ENCODE measurements around the gene SLAMF8. TPM values are rescaled to one million over a fixed set of nuclear protein-coding genes. Genes with fewer than 3 reads are reported as not detected.

SLAMF8 gene
- total RNA-seq, 2 experiments from 2014 or later: 0.73 to 1.3 TPM

GRCh38 chr1:159835356-159835755 is 8.7 kb downstream of the SLAMF8 start:
- H3K4me3 Mint-ChIP-seq: no peak overlapping the region
- ChIA-PET POLR2A (interaction anchor here (1.4 kb wide), 1 partner anchor 8 kb away, joined by 4 read pairs; no protein-coding TSS in a partner anchor), CTCF (interaction anchor here (1.2 to 2.0 kb wide), 4 partner anchors 15 to 172 kb away, joined by 3 to 7 read pairs (median 6); no protein-coding TSS in a partner anchor)
- H3K36me3 Mint-ChIP-seq (ENCODE audit: low read depth): no peaks in the 10 kb centered on the region
- peaks cover 8% of the 10 kb centered on the region for H3K4me1 Mint-ChIP-seq (ENCODE audit: low read depth)
- H3K27ac Mint-ChIP-seq: no peak overlapping the region
- no peak for DNase-seq
- no peak for ATAC-seq
- peaks cover 24% of the 10 kb centered on the region for H3K27me3 Mint-ChIP-seq (ENCODE audit: low read depth)
- H3K9me3 Mint-ChIP-seq (ENCODE audit: insufficient read depth): no peaks in the 10 kb centered on the region

DNA sequence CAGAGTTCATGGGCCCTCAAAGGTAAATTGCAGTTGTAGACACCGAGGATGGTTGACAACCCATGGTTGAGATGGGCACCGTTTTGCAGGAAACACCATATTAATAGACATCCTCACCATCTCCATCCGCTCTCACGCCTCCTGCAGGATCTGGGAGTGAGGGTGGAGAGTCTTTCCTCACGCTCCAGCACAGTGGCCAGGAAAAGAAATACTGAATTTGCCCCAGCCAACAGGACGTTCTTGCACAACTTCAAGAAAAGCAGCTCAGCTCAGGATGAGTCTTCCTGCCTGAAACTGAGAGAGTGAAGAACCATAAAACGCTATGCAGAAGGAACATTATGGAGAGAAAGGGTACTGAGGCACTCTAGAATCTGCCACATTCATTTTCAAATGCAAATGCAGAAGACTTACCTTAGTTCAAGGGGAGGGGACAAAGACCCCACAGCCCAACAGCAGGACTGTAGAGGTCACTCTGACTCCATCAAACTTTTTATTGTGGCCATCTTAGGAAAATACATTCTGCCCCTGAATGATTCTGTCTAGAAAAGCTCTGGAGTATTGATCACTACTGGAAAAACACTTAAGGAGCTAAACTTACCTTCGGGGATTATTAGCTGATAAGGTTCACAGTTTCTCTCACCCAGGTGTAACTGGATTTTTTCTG is 9.3 kb downstream of the SLAMF8 start:
- DNase-seq: no peak
- H3K27me3 Mint-ChIP-seq (ENCODE audit: low read depth): peaks cover 20% of the 10 kb centered on the region
- no peaks in the 10 kb centered on the region for H3K9me3 Mint-ChIP-seq (ENCODE audit: insufficient read depth)
- H3K36me3 Mint-ChIP-seq (ENCODE audit: low read depth): no peaks in the 10 kb centered on the region
- H3K4me1 Mint-ChIP-seq (ENCODE audit: low read depth): peaks cover 8% of the 10 kb centered on the region
- CTCF ChIA-PET: interaction anchor here (0.6 to 2.0 kb wide), 5 partner anchors 14 to 457 kb away, joined by 3 to 7 read pairs (median 6); no protein-coding TSS in a partner anchor
- POLR2A ChIA-PET: no interaction called here
- H3K4me3 Mint-ChIP-seq: no peak overlapping the region
- ATAC-seq: no peak
- no peak overlapping the region for H3K27ac Mint-ChIP-seq

- Mint-ChIP-seq H3K4me1 (ENCODE audit: low read depth) (peaks cover 8% of the 10 kb centered on the region), H3K4me3 (no peak overlapping the region), H3K36me3 (ENCODE audit: low read depth) (no peaks in the 10 kb centered on the region), H3K27me3 (ENCODE audit: low read depth) (peaks cover 10% of the 10 kb centered on the region), H3K9me3 (ENCODE audit: insufficient read depth) (no peaks in the 10 kb centered on the region), H3K27ac (no peak overlapping the region)
- no peak for ATAC-seq
- POLR2A ChIA-PET: no interaction called here
- CTCF ChIA-PET: interaction anchor here (3.4 kb wide), 1 partner anchor 12 kb away, joined by 10 read pairs; the partner anchor contains the start of gene SLAMF8
- DNase-seq: no peak
These were observed 12.0 kb downstream of the SLAMF8 start for GRCh38 chr1:159838715-159839114.

DNA sequence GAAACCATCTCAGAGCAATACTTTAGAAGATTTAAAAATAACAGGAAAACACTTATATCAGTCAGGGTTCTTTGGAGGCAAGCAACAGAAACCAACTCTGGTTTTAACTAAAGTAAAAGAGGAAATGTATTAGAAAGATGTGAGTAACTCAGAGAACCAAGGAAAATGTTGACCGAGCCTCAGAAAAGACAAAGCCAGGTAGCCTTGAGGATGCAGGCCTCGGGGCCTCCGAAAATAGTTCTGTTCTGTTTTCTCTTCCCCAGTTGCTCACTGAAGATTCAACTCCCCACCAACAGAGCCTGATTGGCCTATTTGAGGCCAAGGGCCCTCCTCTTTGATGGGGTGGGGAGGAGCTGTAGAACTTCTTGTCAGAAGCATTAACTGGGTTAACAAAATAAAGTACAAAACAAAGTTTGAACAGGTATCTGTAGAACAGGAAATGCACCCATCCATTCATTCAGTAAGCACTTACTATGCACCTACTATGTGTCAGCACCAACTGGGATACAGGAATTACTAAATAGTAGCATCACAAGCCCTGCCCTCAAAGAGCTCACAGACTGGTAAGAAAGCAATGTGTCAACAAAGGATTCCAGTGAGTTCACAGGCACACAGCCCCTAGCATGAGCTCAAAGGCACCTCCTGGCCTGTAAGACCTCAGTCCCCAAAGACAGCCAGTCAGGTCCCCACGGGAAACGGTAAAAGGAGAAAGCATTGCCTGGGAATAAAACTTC is 12.6 kb downstream of the SLAMF8 start:
- Mint-ChIP-seq H3K27me3 (ENCODE audit: low read depth) (peaks cover 12% of the 10 kb centered on the region), H3K36me3 (ENCODE audit: low read depth) (no peaks in the 10 kb centered on the region), H3K4me1 (ENCODE audit: low read depth) (peaks cover 8% of the 10 kb centered on the region), H3K9me3 (ENCODE audit: insufficient read depth) (no peaks in the 10 kb centered on the region), H3K4me3 (no peak overlapping the region), H3K27ac (no peak overlapping the region)
- CTCF ChIA-PET: interaction anchor here (3.4 kb wide), 1 partner anchor 13 kb away, joined by 10 read pairs; the partner anchor contains the start of gene SLAMF8
- ATAC-seq (no peak), DNase-seq (no peak)
- POLR2A ChIA-PET: no interaction called here

DNA sequence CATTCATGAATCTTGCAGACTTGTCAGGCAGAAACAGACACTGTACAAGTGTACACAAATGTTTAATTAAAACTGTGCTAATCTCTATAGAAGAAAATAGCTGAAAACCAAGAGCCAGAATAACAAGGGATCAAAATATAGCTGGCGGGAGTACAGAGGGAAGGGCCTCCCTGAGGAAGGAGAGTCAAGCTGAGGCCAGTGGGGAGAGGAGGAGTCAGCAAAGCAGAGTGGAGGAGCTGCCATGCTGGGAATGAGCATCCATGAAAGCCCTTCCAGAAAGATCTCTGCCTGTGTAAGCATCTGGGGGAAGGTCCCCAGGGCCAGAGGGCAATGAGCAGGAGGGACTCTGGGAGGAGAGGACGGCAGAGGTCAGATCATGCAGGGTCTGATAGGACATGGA is 15.1 kb downstream of the SLAMF8 start:
- H3K4me1 Mint-ChIP-seq (ENCODE audit: low read depth): peaks cover 7% of the 10 kb centered on the region
- H3K36me3 Mint-ChIP-seq (ENCODE audit: low read depth): no peaks in the 10 kb centered on the region
- no peak overlapping the region for H3K27ac Mint-ChIP-seq
- ChIA-PET POLR2A (interaction anchor here (1.1 kb wide), 1 partner anchor 70 kb away, joined by 3 read pairs; no protein-coding TSS in a partner anchor), CTCF (interaction anchor here (1.2 to 3.4 kb wide), 6 partner anchors 9 to 50 kb away, joined by 3 to 10 read pairs (median 6); partner anchors contain the start of gene SLAMF8)
- DNase-seq: no peak
- no peak for ATAC-seq
- H3K9me3 Mint-ChIP-seq (ENCODE audit: insufficient read depth): no peaks in the 10 kb centered on the region
- H3K4me3 Mint-ChIP-seq: no peak overlapping the region
- H3K27me3 Mint-ChIP-seq (ENCODE audit: low read depth): peaks cover 16% of the 10 kb centered on the region

DNA sequence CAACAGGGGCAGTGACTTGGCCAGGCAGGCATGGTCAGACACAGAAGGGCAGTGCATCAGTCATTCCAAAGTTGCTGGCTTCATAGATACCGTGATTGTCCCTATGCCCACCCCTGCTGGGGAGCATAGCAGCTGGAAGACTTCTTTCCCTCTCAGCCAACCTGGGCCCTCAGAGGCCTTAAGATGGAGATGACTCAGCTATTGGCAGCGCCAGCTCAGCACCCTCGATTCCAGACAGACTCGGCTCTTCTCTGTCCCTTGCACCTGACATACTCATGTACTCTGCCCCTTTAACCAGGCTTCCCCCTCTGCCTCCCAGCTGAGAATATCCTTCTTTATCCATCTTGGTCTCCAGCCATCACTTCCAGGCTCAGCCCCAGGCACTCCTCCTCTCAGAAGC is 16.8 kb downstream of the SLAMF8 start:
- ChIA-PET POLR2A (interaction anchor here (1.5 kb wide), 1 partner anchor 9 kb away, joined by 4 read pairs; no protein-coding TSS in a partner anchor), CTCF (interaction anchor here (1.0 to 2.0 kb wide), 2 partner anchors 16 to 45 kb away, joined by 3 to 6 read pairs; no protein-coding TSS in a partner anchor)
- Mint-ChIP-seq H3K27ac (no peak overlapping the region), H3K4me3 (no peak overlapping the region), H3K27me3 (ENCODE audit: low read depth) (peaks cover 20% of the 10 kb centered on the region), H3K36me3 (ENCODE audit: low read depth) (no peaks in the 10 kb centered on the region), H3K9me3 (ENCODE audit: insufficient read depth) (no peaks in the 10 kb centered on the region), H3K4me1 (ENCODE audit: low read depth) (peaks cover 7% of the 10 kb centered on the region)
- DNase-seq (no peak), ATAC-seq (no peak)

DNA sequence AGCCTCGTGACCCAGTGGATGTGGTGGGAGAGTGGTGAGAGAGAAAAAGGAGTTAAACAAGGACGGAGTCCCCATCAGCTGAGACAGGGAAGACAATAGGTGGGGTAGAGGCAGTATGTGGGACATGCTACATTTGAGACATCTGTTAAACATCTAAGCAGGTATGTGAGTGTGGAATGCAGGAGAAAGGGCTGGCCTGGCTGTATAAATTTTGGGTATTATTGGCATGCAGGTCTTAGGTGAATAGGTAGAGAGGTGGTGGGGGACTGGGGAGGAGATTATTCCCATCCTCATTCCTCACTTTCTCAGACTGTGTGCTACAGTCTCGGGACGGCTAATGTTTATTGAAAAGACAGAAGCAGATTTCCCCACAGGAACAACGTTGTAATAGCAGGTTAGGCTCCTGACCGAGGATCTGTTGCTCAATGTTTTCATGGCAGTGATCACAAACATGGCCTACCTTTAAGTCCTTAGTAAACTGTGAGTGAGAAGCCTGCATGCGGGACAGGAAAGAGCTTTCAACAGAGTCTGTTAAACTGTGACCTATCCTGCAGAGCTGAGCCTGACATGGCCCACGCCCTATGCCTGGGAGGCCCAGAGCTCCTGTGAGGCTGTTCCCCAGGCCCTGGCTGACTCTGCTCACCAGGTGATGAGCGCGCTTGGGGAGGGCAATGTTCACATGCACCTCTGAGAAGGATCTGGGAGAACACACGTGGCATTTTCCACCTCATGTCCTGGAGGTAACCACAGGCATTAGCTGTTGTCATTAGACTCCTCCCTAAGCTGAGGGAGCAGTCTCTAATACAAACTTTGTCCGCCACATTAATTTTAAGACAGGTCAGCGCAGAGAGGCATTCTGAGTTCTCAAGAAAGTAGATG is 19.3 kb downstream of the SLAMF8 start:
- Mint-ChIP-seq H3K27ac (no peak overlapping the region), H3K4me3 (no peak overlapping the region), H3K9me3 (ENCODE audit: insufficient read depth) (no peaks in the 10 kb centered on the region), H3K27me3 (ENCODE audit: low read depth) (peaks cover 26% of the 10 kb centered on the region), H3K4me1 (ENCODE audit: low read depth) (no peaks in the 10 kb centered on the region), H3K36me3 (ENCODE audit: low read depth) (no peaks in the 10 kb centered on the region)
- ChIA-PET POLR2A (no interaction called here), CTCF (no interaction called here)
- ATAC-seq (no peak), DNase-seq (no peak)

DNA sequence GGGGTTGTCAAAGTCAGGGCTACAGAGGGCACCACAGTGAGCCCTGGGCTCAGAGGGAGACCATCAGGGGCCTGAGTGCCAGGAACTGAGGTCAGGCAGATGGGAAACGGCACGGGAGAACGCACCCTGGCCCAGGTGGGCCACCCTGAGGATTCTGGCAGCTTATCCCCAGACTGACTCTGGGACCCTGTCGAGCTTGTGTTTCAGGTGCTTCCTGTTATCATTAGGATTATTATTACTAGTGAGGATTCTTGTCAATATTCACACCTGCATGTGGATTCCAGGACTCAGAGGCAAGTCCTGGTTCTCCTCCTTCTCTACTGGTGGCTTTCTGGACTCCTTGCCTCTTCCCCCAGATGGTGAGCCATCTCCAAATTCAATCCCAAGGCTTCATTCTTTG is 20.6 kb downstream of the SLAMF8 start:
- H3K36me3 Mint-ChIP-seq (ENCODE audit: low read depth): no peaks in the 10 kb centered on the region
- no peak overlapping the region for H3K27ac Mint-ChIP-seq
- DNase-seq (no peak), ATAC-seq (no peak)
- POLR2A ChIA-PET: no interaction called here
- H3K4me3 Mint-ChIP-seq: no peak overlapping the region
- peaks cover 24% of the 10 kb centered on the region for H3K27me3 Mint-ChIP-seq (ENCODE audit: low read depth)
- H3K4me1 Mint-ChIP-seq (ENCODE audit: low read depth): peaks cover 5% of the 10 kb centered on the region
- CTCF ChIA-PET: no interaction called here
- no peaks in the 10 kb centered on the region for H3K9me3 Mint-ChIP-seq (ENCODE audit: insufficient read depth)

DNA sequence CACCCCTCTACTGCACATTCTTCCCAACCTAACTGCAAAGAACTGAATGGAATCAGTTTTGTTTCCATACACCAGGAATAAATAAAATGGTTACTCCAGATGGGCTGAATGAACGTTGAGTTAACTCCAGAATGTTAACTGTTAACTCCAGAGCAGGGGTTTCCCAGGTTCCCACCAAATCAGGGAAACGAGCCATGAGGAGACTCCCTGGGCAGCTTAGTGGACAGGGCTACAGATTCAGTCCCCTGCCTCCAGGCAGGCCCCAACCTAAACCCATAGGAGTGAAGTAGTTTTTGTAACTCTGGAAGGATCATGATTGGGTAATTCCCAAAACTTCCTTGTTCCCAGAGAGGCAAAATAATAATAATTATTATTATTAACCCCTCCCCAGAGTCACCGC is 21.7 kb downstream of the SLAMF8 start:
- no peak for DNase-seq
- no peak overlapping the region for H3K27ac Mint-ChIP-seq
- H3K27me3 Mint-ChIP-seq (ENCODE audit: low read depth): peaks cover 28% of the 10 kb centered on the region
- H3K4me1 Mint-ChIP-seq (ENCODE audit: low read depth): peaks cover 7% of the 10 kb centered on the region
- POLR2A ChIA-PET: no interaction called here
- no peak overlapping the region for H3K4me3 Mint-ChIP-seq
- ATAC-seq: no peak
- H3K36me3 Mint-ChIP-seq (ENCODE audit: low read depth): no peaks in the 10 kb centered on the region
- no peaks in the 10 kb centered on the region for H3K9me3 Mint-ChIP-seq (ENCODE audit: insufficient read depth)
- CTCF ChIA-PET: no interaction called here

GRCh38 chr1:159849626-159850366 is 23.1 kb downstream of the SLAMF8 start:
- CTCF ChIA-PET: interaction anchor here (1.7 to 1.8 kb wide), 2 partner anchors 8 to 14 kb away, joined by 7 to 8 read pairs; no protein-coding TSS in a partner anchor
- no peaks in the 10 kb centered on the region for H3K36me3 Mint-ChIP-seq (ENCODE audit: low read depth)
- POLR2A ChIA-PET: no interaction called here
- no peaks in the 10 kb centered on the region for H3K9me3 Mint-ChIP-seq (ENCODE audit: insufficient read depth)
- no peak overlapping the region for H3K4me3 Mint-ChIP-seq
- peaks cover 20% of the 10 kb centered on the region for H3K27me3 Mint-ChIP-seq (ENCODE audit: low read depth)
- H3K27ac Mint-ChIP-seq: no peak overlapping the region
- ATAC-seq (no peak), DNase-seq (no peak)
- H3K4me1 Mint-ChIP-seq (ENCODE audit: low read depth): peaks cover 16% of the 10 kb centered on the region

DNA sequence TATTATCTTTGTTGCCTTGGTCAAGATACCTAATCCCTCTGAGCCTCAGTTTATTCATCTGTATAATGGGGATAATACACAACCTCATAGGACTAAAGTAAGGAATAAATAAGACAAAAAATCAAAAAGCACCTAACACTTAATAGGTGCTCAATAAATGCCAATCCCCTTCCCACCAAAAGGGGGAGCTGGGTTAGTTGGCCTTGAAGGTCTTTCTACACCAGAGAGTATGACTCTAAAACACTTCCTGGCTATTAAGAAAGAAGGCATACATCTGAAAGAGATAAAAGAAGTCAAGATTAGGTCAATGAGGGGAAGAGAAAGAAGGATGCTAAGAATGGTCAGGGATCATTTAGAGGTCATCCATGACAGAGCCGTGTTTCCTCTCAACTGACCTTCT is 24.7 kb downstream of the SLAMF8 start:
- Mint-ChIP-seq H3K36me3 (ENCODE audit: low read depth) (no peaks in the 10 kb centered on the region), H3K4me1 (ENCODE audit: low read depth) (peaks cover 21% of the 10 kb centered on the region), H3K27me3 (ENCODE audit: low read depth) (peaks cover 17% of the 10 kb centered on the region), H3K9me3 (ENCODE audit: insufficient read depth) (no peaks in the 10 kb centered on the region), H3K4me3 (no peak overlapping the region), H3K27ac (no peak overlapping the region)
- ChIA-PET POLR2A (no interaction called here), CTCF (interaction anchor here (0.9 to 2.4 kb wide), 7 partner anchors 10 to 157 kb away, joined by 3 to 9 read pairs (median 5); no protein-coding TSS in a partner anchor)
- no peak for DNase-seq
- no peak for ATAC-seq

All from activated CD8-positive, alpha-beta T cell treated with anti-CD3 and anti-CD28 coated beads, Interleukin-2, amount 10 ng/mL, durations not matched to agents 7 days and 5 days (primary cell).